GM19455 (cell line): ENCODE measurements around the gene DYNLRB1.
"Not testable (repeated sequence)": the region's sequence is repeated elsewhere in the genome, so short reads cannot be mapped to it uniquely, and the experiment has no call there.

Experiments used
- ATAC-seq: cut with Tn5 transposase; IDR thresholded peaks from one replicate; pipeline ENCODE4 v1.9.1; 2021; ENCODE audit not compliant: unreplicated experiment

DYNLRB1 gene

GRCh38 chr20:34516247-34517113 lies at the start of gene DYNLRB1:
DYNLRB1 (plus strand) TSS chr20:34516422; CDS start chr20:34516459, 37 bp downstream.
- peak; percentile 71 for ATAC-seq

GRCh38 chr20:34468951-34469350 lies 47.3 kb upstream of the DYNLRB1 start:
- ATAC-seq = no peak

DNA sequence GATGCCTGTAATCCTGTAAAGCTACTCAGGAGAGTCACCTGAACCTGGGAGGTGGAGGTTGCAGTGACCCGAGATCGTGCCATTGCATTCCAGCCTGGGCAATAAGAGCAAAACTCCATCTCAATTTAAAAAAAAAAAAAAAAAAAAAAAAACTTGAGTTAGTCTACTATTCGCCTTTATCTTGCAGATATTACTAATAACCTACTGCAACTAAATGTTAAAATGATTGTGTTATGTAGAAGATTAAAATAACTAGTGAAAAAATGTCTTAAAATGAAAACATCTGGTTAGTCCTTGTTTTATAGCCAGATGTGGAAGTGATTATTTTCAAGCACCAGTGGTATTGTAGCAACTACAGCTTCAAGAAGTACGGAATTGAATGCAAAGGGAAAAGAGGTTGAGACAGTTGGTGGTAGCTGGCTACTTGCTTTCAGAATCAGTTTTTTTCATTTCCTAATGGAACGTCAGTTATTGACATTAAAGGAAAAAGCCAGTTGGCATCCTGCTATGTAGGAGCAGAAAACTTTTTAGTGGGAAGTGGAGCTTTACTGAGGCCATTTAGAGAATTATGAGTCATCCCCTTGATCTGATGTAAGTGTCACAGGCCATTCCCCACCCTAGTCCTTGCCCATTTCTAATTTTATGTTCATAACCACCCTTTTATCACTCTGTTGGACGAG lies 43.8 kb upstream of the DYNLRB1 start:
- ATAC-seq = no peak

- ATAC-seq = no peak
These were observed 42.8 kb upstream of the DYNLRB1 start for GRCh38 chr20:34473262-34473883.

GRCh38 chr20:34475979-34476736 lies 40.1 kb upstream of the DYNLRB1 start:
- no peak for ATAC-seq

DNA sequence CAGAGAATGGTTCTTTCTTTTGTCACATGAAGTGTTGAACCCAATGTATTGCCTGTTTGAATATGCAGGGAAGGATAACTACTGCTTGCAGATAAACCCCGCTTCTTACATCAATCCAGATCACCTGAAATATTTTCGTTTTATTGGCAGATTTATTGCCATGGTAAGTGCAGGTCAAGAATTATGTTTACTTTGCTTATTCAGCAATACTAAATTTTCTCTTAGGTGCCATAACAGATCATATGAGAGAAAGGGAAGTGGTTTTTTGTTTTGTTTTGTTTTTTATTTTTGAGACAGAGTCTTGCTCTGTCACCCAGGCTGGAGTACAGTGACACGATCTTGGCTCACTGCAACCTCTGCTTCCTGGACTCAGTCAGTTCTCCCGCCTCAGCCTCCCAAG lies 36.6 kb upstream of the DYNLRB1 start:
- ATAC-seq = no peak

DNA sequence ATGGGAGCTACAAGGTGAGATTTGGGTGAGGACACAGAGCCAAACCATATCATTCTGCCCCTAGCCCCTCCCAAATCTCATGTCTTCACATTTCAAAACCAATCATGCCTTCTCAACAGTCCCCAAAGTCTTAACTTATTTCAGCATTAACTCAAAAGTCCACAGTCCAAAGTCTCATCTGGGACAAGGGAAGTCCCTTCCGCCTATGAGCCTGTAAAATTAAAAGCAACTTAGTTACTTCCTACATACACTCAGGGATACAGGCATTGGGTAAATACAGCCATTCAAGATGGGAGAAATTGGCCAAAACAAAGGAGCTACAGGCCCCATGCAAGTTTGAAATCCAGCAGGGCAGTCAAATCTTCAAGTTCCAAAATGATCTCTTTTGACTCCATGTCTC lies 34.1 kb upstream of the DYNLRB1 start:
- not testable (repeated sequence) for ATAC-seq

GRCh38 chr20:34483585-34484220 lies 32.5 kb upstream of the DYNLRB1 start:
- not testable (repeated sequence) for ATAC-seq

- no peak for ATAC-seq
These were observed 31.1 kb upstream of the DYNLRB1 start for GRCh38 chr20:34485068-34485634.

- ATAC-seq = no peak
These were observed 24.8 kb upstream of the DYNLRB1 start for GRCh38 chr20:34491226-34491931.

GRCh38 chr20:34491932-34492509 lies 24.2 kb upstream of the DYNLRB1 start:
- no peak for ATAC-seq

DNA sequence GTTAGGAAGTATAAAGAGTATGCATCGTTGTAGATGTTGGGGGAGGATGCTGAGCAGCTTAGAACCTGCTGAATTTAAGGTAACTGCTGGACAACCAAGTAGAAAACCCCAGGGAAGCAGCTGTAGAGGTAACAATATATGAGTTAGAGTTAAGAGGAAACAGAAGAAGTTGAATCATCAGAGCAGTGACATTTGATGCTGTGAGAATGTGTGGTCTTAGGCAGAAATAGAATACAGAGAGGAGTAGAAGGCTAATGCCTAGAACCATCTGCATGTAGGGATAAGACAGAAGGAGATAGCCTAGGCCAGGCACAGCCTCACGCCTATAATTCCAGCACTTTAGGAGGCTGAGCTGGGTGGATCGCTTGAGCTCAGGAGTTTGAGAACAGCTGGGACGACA lies 22.6 kb upstream of the DYNLRB1 start:
- ATAC-seq = no peak

DNA sequence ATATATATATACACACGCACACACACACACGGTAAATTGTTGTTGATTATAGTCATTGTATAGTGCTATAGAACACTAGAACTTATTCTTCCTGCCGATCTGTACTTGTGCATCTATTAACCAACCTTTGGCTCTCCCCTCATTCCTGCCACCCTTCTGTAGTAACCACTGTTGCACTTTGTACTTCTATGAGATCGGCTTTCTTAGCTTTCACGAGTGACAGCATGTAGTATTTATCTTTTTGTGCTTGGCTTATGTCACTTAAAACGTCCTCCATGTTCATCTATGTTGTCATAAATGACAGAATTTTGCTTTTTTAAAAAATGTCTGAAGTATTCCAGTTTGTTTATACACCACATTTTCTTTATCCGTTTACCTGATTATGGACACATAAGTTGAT lies 20.9 kb upstream of the DYNLRB1 start:
- ATAC-seq = no peak

DNA sequence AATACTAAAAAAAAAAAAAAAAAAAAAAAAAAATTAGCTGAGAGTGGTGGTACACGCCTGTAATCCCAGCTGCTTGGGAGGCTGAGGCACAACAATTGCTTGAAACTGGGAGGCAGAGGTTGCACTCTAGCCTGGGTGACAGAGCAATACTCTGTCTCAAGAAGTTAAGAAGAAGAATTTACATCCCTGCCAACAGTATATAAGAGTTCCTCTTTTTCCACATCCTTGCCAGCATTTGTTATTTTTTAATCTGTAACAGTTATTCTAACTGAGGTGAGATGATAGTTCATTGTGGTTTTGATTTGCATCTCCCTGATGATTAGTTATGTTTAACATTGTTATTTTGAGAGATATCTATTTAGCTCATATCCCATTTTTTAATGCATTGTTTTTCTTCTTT lies 20.3 kb upstream of the DYNLRB1 start:
- ATAC-seq = no peak

DNA sequence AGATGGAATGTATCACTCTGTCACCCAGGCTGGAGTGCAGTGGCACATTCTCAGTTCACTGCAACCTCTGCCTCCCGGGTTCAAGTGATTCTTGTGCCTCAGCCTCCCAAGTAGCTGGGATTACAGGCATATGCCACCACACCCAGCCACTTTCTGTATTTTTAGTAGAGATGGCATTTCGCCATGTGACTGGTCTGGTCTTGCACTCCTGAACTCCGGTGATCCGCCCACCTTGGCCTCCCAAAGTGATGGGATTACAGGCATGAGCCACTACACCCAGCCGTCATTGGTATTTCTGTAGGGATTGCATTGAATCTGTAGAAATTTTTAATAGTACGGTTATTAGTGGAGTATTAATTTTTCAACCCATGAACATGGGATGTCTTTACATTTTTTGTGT lies 18.6 kb upstream of the DYNLRB1 start:
- not testable (repeated sequence) for ATAC-seq

GRCh38 chr20:34500823-34501222 lies 15.4 kb upstream of the DYNLRB1 start:
- no peak for ATAC-seq

GRCh38 chr20:34506480-34506879 lies 9.7 kb upstream of the DYNLRB1 start:
- no peak for ATAC-seq

DNA sequence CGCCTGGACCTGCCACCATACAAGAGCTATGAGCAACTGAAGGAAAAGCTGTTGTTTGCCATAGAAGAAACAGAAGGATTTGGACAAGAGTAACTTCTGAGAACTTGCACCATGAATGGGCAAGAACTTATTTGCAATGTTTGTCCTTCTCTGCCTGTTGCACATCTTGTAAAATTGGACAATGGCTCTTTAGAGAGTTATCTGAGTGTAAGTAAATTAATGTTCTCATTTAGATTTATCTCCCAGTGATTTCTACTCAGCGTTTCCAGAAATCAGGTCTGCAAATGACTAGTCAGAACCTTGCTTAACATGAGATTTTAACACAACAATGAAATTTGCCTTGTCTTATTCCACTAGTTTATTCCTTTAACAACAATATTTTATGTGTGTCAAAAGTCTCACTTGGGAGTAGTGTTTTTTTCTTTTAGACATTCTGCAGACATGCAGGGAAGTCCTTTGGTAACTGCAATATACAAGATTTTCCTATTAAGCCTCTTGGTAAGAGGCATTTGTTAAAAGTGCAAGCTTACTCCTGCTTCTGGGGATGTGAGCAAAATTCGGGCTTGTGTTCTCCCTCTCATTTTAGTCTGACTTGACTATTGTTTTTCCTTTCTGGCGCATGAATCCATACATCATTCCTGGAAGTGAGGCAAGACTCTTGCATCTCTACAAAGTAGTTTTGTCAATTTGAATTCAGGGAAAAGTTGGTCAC lies 8.4 kb upstream of the DYNLRB1 start:
- ATAC-seq = no peak

DNA sequence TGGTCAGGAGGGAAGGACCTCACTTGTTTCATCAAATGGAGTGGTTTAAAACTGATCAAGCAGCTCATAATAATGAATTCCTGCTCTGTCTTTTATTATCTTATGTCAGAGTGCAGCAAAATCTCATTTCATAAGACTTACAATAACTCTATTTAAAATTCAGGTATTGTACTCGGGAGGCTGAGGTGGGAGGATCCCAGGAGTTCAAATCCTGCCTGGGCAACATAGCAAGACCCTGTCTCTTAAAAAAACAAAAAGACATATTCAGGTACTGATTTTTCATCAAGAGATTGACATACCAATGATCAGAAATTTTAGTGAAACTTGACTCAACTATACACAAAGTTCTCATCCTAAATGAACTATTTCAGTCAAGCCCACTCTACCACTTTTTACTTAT lies 5.6 kb upstream of the DYNLRB1 start:
- no peak for ATAC-seq
